Measurements from ENCODE around the gene CCDC88B.
A peak's percentile ranks its signal among the peaks of the same experiment; 100 is the strongest.

Gene CCDC88B

GRCh38 chr11:64341429-64341828 is 1.4 kb downstream of the CCDC88B start:
- FAIRE-seq, result no peak
- no peak for DNase-seq (ENCODE audit: insufficient read length, low spot score)
- TF ChIP-seq POLR2A (IDR thresholded peaks at IDR 0.05; ENCODE audit: low read depth, low read length), result no peak

- TF ChIP-seq POLR2A (IDR thresholded peaks at IDR 0.05; ENCODE audit: low read depth, low read length), result peak; percentile 74
- DNase-seq (ENCODE audit: insufficient read length, low spot score) (peak; percentile 90), FAIRE-seq (no peak)
Observed at GRCh38 chr11:64341851-64342791, 2.1 kb downstream of the CCDC88B start.

GRCh38 chr11:64342869-64343745 is 3.1 kb downstream of the CCDC88B start:
- DNase-seq (ENCODE audit: insufficient read length, low spot score) (no peak), FAIRE-seq (no peak)
- no peak for TF ChIP-seq POLR2A (IDR thresholded peaks at IDR 0.05; ENCODE audit: low read depth, low read length)

- DNase-seq (ENCODE audit: insufficient read length, low spot score) (no peak), FAIRE-seq (no peak)
- TF ChIP-seq POLR2A (IDR thresholded peaks at IDR 0.05; ENCODE audit: low read depth, low read length), result no peak
Observed at GRCh38 chr11:64343767-64344559, 4.0 kb downstream of the CCDC88B start.

DNA sequence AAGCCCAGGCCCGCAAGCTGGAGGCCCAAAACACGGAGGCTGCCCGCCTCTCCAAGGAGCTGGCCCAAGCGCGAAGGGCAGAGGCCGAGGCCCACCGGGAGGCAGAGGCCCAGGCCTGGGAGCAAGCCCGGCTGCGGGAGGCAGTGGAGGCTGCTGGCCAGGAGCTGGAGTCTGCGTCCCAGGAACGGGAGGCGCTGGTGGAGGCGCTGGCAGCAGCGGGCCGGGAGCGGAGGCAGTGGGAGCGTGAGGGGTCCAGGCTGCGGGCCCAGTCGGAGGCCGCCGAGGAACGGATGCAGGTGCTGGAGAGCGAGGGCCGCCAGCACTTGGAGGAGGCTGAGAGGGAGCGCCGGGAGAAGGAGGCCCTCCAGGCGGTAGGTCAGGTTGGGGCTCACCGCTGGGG is 4.8 kb downstream of the CCDC88B start:
- DNase-seq (ENCODE audit: insufficient read length, low spot score) (no peak), FAIRE-seq (no peak)
- TF ChIP-seq POLR2A (IDR thresholded peaks at IDR 0.05; ENCODE audit: low read depth, low read length), result no peak

GRCh38 chr11:64347193-64347867 is 7.3 kb downstream of the CCDC88B start:
- FAIRE-seq, result no peak
- no peak for DNase-seq (ENCODE audit: insufficient read length, low spot score)
- no peak for TF ChIP-seq POLR2A (IDR thresholded peaks at IDR 0.05; ENCODE audit: low read depth, low read length)

- TF ChIP-seq POLR2A (IDR thresholded peaks at IDR 0.05; ENCODE audit: low read depth, low read length), result no peak
- DNase-seq (ENCODE audit: insufficient read length, low spot score) (no peak), FAIRE-seq (no peak)
Observed at GRCh38 chr11:64348383-64349024, 8.5 kb downstream of the CCDC88B start.

DNA sequence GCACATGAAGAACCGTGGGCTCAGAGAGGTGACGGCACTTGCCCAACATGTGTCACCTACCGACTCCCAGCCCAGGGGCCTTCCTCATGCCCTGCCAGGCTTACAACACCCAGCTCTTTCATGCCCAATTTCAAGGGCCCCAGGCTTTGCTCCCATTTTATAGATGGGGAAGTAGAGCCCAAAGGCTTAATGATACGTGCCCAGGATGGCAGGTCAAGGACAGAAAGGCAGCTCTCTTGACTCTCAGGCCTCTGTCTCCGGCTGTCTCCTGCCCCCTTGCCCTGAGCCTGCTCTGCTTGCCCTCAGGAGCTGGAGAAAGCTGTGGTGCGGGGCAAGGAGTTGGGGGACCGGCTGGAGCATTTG is 9.0 kb downstream of the CCDC88B start:
- no peak for TF ChIP-seq POLR2A (IDR thresholded peaks at IDR 0.05; ENCODE audit: low read depth, low read length)
- no peak for FAIRE-seq

GRCh38 chr11:64349404-64349803 is 9.4 kb downstream of the CCDC88B start:
- FAIRE-seq, result no peak
- no peak for DNase-seq (ENCODE audit: insufficient read length, low spot score)
- TF ChIP-seq POLR2A (IDR thresholded peaks at IDR 0.05; ENCODE audit: low read depth, low read length), result no peak

More for the DNA sequence above, 9.0 kb downstream of the CCDC88B start:
- no peak for DNase-seq (ENCODE audit: insufficient read length, low spot score)

DNA sequence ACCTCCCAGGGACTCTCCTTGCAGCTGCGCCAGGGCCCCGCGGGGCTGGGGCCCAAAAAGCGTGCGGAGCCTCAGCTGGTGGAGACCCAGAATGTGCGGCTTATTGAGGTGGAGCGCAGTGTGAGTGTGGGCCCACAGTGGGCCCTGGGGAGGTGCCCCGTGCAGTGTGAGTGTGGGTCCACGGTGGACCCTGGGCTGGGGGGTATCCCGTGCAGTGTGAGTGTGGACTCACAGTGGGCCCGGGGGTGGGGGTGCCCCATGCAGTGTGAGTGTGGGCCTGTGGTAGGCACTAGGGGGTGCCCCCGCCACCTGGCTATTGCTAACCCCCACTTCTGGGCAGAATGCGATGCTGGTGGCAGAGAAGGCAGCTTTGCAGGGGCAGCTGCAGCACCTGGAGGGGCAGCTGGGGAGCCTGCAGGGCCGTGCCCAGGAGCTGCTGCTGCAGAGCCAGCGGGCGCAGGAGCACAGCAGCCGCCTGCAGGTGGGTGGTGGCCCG is 11.2 kb downstream of the CCDC88B start:
- DNase-seq (ENCODE audit: insufficient read length, low spot score) (no peak), FAIRE-seq (no peak)
- TF ChIP-seq POLR2A (IDR thresholded peaks at IDR 0.05; ENCODE audit: low read depth, low read length), result no peak

DNA sequence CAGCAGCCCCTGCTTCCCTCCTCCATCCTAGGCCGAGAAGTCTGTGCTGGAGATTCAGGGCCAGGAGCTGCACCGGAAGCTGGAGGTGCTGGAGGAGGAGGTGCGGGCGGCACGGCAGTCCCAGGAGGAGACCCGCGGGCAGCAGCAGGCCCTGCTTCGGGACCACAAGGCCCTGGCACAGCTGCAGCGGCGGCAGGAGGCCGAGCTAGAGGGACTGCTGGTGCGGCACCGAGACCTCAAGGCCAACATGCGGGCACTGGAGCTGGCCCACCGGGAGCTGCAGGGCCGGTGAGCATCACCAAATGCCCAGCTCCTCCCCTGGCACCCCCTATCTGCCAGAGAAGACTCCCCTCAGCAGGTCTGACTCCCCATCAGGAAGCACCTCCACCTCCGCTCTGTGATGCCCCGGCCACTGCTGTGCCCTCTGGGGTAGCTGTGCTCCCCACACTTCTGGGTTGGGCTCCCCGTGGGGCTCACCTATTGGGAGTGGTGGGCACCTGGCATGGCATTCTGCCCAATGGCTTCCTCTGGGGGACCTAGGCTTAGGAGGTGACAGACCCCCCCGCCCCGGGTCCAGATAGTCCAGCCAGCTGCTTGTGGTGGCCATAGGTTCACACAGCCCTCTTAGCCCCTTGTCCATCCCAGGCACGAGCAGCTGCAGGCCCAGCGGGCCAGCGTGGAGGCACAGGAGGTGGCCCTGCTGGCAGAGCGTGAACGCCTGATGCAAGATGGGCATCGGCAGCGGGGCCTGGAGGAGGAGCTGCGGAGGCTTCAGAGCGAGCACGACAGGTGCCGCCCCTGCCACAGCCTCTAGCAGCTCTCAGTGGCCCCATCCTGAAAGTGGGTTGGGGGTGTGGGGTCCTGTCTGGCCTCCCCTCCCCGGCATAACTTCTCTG is 12.3 kb downstream of the CCDC88B start:
- no peak for DNase-seq (ENCODE audit: insufficient read length, low spot score)
- TF ChIP-seq POLR2A (IDR thresholded peaks at IDR 0.05; ENCODE audit: low read depth, low read length), result no peak
- FAIRE-seq, result no peak

Measured in H54 (cell line).